Measurements from ENCODE around the gene MRPL54. TPM values are rescaled to one million over a fixed set of nuclear protein-coding genes. Genes with fewer than 3 reads are reported as not detected.

Gene MRPL54
- total RNA-seq, 1 experiment from 2014 or later = 67.1 TPM

- ATAC-seq (no peak), DNase-seq (ENCODE audit: low read depth, low spot score) (no peak)
- Histone ChIP-seq H3K27me3 (ENCODE audit: insufficient read depth, low read length) (no peaks in the 10 kb centered on the region), H3K36me3 (ENCODE audit: control insufficient read depth in 1 of 2, insufficient read depth in 2 of 2, low read length in 2 of 2) (no peaks in the 10 kb centered on the region), H2AFZ (ENCODE audit: low read depth, low read length, poor library complexity, severe bottlenecking) (no peak overlapping the region), H3K9me2 (ENCODE audit: insufficient read depth) (no peaks in the 10 kb centered on the region), H3K27ac (ENCODE audit: low read depth, low read length) (no peak overlapping the region), H3K9ac (ENCODE audit: low read length) (no peak overlapping the region), H3K9me3 (ENCODE audit: control insufficient read depth in 1 of 2, insufficient read depth in 1 of 2, low read depth in 1 of 2, low read length in 2 of 2) (no peaks in the 10 kb centered on the region), H3K4me2 (ENCODE audit: low read length) (no peak overlapping the region), H3K4me1 (ENCODE audit: control insufficient read depth in 1 of 2, insufficient read depth in 2 of 2, low read length in 2 of 2) (no peaks in the 10 kb centered on the region), H4K20me1 (ENCODE audit: insufficient read depth) (no peaks in the 10 kb centered on the region), H3K79me2 (ENCODE audit: insufficient read depth, low read length) (no peaks in the 10 kb centered on the region), H3K4me3 (replicated peaks in 1 of 2; ENCODE audit: low read depth in 1 of 2, low read length in 2 of 2) (no peak overlapping the region)
- ChIA-PET CTCF (no interaction called here), RAD21 (ENCODE audit: low non-redundant PET in 1 of 2, low total read pairs in 2 of 2, uncharacterized antibody in 2 of 2, unreplicated experiment in 2 of 2) (no interaction called here), POLR2A (interaction anchor here (1.2 kb wide), 1 partner anchor 11 kb away, joined by 5 read pairs; the partner anchor contains the start of gene MRPL54)
- TF ChIP-seq ZNF274 (IDR thresholded peaks at IDR 0.05; ENCODE audit: low read depth, low read length) (no peak), TCF7L2 (IDR thresholded peaks at IDR 0.05; ENCODE audit: borderline replicate concordance, extremely low read depth, insufficient read depth, insufficient read length) (no peak), SRF (IDR thresholded peaks at IDR 0.05; ENCODE audit: low read depth) (no peak), POLR2A (IDR thresholded peaks at IDR 0.05; ENCODE audit: borderline replicate concordance, extremely low read depth, insufficient read depth, insufficient read length) (no peak), CBX3 (IDR thresholded peaks at IDR 0.05; ENCODE audit: low read depth) (no peak), RAD21 (IDR thresholded peaks at IDR 0.05; ENCODE audit: low read depth) (no peak), ATF3 (IDR thresholded peaks at IDR 0.05) (no peak), EZH2 (IDR thresholded peaks at IDR 0.05) (no peak), FOSL1 (IDR thresholded peaks at IDR 0.05; ENCODE audit: low read depth) (no peak), SP1 (IDR thresholded peaks at IDR 0.05; ENCODE audit: low read depth) (no peak), CTCF (IDR thresholded peaks at IDR 0.05 in 2 of 3, conservative IDR thresholded peaks at IDR 0.05 in 1 of 3; ENCODE audit: borderline replicate concordance in 1 of 3, insufficient read depth in 1 of 3, low read depth in 2 of 3, low read length in 2 of 3) (no peak), ZBTB33 (IDR thresholded peaks at IDR 0.05; ENCODE audit: extremely low read depth, insufficient replicate concordance, low read length) (no peak), EGR1 (IDR thresholded peaks at IDR 0.05; ENCODE audit: low read depth) (no peak), POLR2AphosphoS5 (IDR thresholded peaks at IDR 0.05; ENCODE audit: low read depth, low read length) (no peak), REST (IDR thresholded peaks at IDR 0.05; ENCODE audit: low read depth) (no peak), JUND (IDR thresholded peaks at IDR 0.05) (no peak), MAX (IDR thresholded peaks at IDR 0.05) (no peak), EZH2phosphoT487 (IDR thresholded peaks at IDR 0.05; ENCODE audit: borderline replicate concordance) (no peak), ZFX (IDR thresholded peaks at IDR 0.05) (no peak)
- intact Hi-C loops (cut with micrococcal nuclease) = no loop called here
- BruUV-seq (replicated peaks) = no TSS peak
These were observed 11.5 kb downstream of the MRPL54 start for GRCh38 chr19:3773814-3774515.

Measured in HCT116 (cell line).